Activated CD8-positive, alpha-beta memory T cell treated with anti-CD3 and anti-CD28 coated beads, Interleukin-2, amount 10 ng/mL, durations not matched to agents 7 days and 5 days (primary cell): ENCODE results near the gene IGIP. TPM values are rescaled to one million over a fixed set of nuclear protein-coding genes. Genes with fewer than 3 reads are reported as not detected.

ENCODE experiments used
- total RNA-seq, 2 experiments: library from RNA; stranded (reverse); gene quantifications; one replicate each; pipeline ENCODE4 v1.2.3, GENCODE V29; 2021

The IGIP gene
- total RNA-seq, 2 experiments from 2014 or later: 2.9 to 3.4 TPM

Other genes starting within 250 kb of the IGIP start
- gene NRG2, start 82.6 kb upstream of the IGIP start, total RNA-seq: under 1 TPM in 1 of 2 experiments, not detected in 1; 0.42 TPM
- 10 to 100 TPM; 12.3 to 15.4 TPM for gene PURA, start 11.8 kb upstream of the IGIP start, total RNA-seq
- gene CYSTM1, start 49.3 kb downstream of the IGIP start, total RNA-seq: 10 to 100 TPM; 16.8 to 23.0 TPM
- gene PFDN1, start 177.2 kb downstream of the IGIP start, total RNA-seq: 10 to 100 TPM; 48.9 to 57.5 TPM
- 10 to 100 TPM; 10.7 to 13.5 TPM for gene HBEGF, start 220.7 kb downstream of the IGIP start, total RNA-seq
- gene SLC4A9, start 234.3 kb downstream of the IGIP start, total RNA-seq: under 1 TPM; 0.07 to 0.35 TPM